SK-N-SH (cell line): ENCODE results near the gene ZBTB16.

ENCODE experiments used
- ELF1 ChIP-seq: IDR thresholded peaks from 2 replicates; pipeline ENCODE4 v1.4.0; 2012
- REST ChIP-seq: IDR thresholded peaks from 2 replicates; pipeline ENCODE4 v1.6.1; 2012; ENCODE audit warnings: mild to moderate bottlenecking, low read depth, low read length, moderate library complexity
- RFX5 ChIP-seq: IDR thresholded peaks from 2 replicates; pipeline ENCODE4 v1.6.1; 2012; ENCODE audit warnings: mild to moderate bottlenecking, improper control_type of control experiment, low read length
- TF ChIP-seq, protein P1 (sequence below): fragments of 200-600 bp; sonication (generic); IDR thresholded peaks from 2 replicates; pipeline ENCODE4 v1.6.1; 2017; ENCODE audit warnings: antibody characterized with exemption, mild to moderate bottlenecking, moderate library complexity

DNA sequence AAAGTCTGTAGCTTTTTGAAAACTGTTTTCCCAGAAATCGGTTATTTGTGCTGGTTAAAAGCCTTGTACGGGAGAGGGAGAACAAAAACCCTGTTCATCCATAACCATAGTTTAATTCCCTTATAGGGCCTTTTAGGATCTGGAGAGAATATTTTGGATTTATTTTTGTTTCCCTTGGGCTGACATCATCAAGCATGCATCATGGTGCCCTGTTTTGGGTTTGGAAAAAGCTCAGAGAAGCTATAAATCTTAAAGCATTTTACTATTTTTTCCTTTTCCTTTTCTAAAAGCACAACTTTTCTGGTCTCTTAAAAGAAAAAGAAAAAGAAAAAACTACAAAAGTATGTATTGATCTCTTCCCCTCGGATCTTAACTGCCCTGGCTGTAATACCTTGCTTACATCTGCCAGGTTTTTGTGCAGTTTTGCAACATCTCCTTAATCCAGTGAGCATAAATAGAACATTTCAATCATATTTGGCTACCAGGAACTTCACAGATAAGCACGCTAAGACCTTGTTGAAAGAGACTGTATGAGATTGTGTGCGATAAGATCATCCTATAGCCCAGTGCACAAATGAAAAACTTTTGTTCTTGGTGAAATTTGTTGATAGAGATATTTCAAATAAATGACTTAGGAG, 88.0 kb downstream of the ZBTB16 start:
- TF ChIP-seq, protein P1, sequence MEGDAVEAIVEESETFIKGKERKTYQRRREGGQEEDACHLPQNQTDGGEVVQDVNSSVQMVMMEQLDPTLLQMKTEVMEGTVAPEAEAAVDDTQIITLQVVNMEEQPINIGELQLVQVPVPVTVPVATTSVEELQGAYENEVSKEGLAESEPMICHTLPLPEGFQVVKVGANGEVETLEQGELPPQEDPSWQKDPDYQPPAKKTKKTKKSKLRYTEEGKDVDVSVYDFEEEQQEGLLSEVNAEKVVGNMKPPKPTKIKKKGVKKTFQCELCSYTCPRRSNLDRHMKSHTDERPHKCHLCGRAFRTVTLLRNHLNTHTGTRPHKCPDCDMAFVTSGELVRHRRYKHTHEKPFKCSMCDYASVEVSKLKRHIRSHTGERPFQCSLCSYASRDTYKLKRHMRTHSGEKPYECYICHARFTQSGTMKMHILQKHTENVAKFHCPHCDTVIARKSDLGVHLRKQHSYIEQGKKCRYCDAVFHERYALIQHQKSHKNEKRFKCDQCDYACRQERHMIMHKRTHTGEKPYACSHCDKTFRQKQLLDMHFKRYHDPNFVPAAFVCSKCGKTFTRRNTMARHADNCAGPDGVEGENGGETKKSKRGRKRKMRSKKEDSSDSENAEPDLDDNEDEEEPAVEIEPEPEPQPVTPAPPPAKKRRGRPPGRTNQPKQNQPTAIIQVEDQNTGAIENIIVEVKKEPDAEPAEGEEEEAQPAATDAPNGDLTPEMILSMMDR: no peak
- TF ChIP-seq ELF1: no peak
- TF ChIP-seq REST: no peak
- TF ChIP-seq RFX5: no peak
